LNCAP (cell line): Measurements from ENCODE around the gene PTPRE.

Experiments
- TF ChIP-seq, protein P1 (sequence below): fragments of 450-650 bp; IDR thresholded peaks from 2 replicates; pipeline ENCODE4 v1.5.1; 2017; ENCODE audit warnings: mild to moderate bottlenecking

Gene PTPRE

GRCh38 chr10:128121750-128122412, 215.0 kb downstream of the PTPRE start:
- TF ChIP-seq, protein P1, sequence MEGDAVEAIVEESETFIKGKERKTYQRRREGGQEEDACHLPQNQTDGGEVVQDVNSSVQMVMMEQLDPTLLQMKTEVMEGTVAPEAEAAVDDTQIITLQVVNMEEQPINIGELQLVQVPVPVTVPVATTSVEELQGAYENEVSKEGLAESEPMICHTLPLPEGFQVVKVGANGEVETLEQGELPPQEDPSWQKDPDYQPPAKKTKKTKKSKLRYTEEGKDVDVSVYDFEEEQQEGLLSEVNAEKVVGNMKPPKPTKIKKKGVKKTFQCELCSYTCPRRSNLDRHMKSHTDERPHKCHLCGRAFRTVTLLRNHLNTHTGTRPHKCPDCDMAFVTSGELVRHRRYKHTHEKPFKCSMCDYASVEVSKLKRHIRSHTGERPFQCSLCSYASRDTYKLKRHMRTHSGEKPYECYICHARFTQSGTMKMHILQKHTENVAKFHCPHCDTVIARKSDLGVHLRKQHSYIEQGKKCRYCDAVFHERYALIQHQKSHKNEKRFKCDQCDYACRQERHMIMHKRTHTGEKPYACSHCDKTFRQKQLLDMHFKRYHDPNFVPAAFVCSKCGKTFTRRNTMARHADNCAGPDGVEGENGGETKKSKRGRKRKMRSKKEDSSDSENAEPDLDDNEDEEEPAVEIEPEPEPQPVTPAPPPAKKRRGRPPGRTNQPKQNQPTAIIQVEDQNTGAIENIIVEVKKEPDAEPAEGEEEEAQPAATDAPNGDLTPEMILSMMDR = no peak

DNA sequence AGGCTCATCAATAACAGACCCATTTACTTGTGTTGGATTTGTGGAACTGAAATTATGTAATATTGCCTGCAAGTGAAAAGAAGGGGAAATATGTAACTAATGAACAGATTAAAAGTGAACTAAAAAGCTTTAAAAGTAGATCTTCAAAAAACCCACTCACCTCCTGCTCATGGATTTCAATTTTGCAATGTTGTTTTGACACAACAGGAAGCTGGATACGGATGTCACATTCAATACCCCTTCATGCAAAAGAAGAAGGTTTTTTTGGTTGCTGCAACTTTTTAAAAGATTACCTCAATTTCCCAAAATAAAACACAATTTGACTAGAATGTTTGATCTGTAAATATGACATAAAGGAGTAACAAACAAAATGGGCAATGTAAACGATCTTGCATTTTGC, 216.0 kb downstream of the PTPRE start:
- TF ChIP-seq, protein P1 = no peak

- TF ChIP-seq, protein P1 = no peak
These were observed 216.9 kb downstream of the PTPRE start for GRCh38 chr10:128123846-128124245.

- TF ChIP-seq, protein P1 = no peak
These were observed 218.0 kb downstream of the PTPRE start for GRCh38 chr10:128124813-128125403.

GRCh38 chr10:128125416-128125943, 218.6 kb downstream of the PTPRE start:
- TF ChIP-seq, protein P1 = no peak

DNA sequence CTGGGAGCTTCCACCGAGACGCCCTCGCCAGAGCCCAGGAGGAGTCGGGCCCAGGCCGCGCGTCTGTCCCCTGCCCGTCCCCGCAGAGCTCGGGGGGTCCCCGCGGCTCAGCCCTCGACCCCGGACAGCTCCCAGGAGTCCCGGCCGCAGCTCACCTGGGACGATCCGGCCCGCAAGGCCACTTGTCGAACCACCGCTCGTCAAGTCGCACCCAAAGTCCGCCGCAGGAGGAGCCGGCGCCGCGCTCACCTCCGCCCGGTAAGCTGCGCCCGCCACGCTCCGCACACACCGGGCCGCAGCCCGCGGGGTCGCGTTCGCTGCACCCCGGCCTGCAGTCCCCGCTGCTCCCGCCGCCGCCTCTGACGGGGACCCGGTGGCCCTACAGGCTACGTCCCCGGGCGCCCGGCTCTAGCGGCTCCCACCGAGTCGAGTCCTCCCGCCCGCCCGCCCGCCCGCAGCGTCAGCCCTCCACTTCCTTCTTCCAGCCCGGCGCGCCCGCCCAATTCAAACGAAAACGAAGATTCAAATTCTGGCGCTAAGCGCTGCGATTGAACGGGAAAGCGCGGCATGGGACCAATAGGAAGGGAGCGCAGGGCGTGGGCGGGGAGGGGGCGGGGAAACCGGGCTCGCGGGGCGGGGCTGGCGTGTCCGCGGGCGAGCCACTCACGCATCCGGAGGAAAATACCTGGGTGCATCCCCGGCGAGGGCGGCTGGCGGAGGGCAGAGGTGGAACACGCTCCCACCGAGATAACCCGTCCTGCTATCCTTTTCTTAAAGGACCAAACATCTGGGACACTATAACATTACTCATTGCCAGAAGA, 219.3 kb downstream of the PTPRE start, which contains the start of gene MKI67:
Gene MKI67 (minus strand): TSS at position 480 of the 821 bp plus-strand sequence. CDS start 756 bp downstream, outside the sequence.
- TF ChIP-seq, protein P1 = no peak

- TF ChIP-seq, protein P1 = no peak
These were observed 221.7 kb downstream of the PTPRE start for GRCh38 chr10:128128582-128128981.
